ENCODE data around the gene HAND1.

Gene HAND1

GRCh38 chr5:154430961-154431630 is 46.9 kb downstream of the HAND1 start:
- no peaks in the 10 kb centered on the region for H3K27me3 Mint-ChIP-seq

DNA sequence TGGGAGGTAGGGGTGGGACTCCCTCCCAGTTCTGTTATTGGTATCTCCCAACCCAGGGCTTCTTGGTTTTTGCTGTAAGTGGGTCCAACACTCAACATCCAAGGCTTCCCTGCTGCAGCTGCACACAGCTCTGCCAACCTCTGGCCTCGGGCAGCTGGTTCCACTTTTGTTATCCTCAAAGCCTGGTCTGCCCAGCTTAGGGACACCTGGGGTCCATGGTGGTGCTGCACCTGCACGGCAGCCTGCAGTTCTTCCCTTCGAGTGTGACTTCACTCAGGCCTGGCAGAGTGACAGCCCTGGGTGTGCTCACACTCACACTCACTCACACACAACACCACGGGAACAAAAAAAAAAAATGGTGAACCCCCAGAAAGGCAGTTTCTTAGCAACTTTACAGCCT is 47.6 kb downstream of the HAND1 start:
- H3K27ac Mint-ChIP-seq: no peak overlapping the region
- no peaks in the 10 kb centered on the region for H3K9me3 Mint-ChIP-seq
- H3K27me3 Mint-ChIP-seq: no peaks in the 10 kb centered on the region
- H3K4me1 Mint-ChIP-seq: peaks cover 4% of the 10 kb centered on the region
- H3K36me3 Mint-ChIP-seq: peaks cover 8% of the 10 kb centered on the region
- no peak overlapping the region for H3K4me3 Mint-ChIP-seq

More at GRCh38 chr5:154430961-154431630, 46.9 kb downstream of the HAND1 start:
- Mint-ChIP-seq H3K36me3 (peaks cover 11% of the 10 kb centered on the region), H3K4me3 (no peak overlapping the region), H3K27ac (no peak overlapping the region), H3K9me3 (no peaks in the 10 kb centered on the region), H3K4me1 (peaks cover 4% of the 10 kb centered on the region)

DNA sequence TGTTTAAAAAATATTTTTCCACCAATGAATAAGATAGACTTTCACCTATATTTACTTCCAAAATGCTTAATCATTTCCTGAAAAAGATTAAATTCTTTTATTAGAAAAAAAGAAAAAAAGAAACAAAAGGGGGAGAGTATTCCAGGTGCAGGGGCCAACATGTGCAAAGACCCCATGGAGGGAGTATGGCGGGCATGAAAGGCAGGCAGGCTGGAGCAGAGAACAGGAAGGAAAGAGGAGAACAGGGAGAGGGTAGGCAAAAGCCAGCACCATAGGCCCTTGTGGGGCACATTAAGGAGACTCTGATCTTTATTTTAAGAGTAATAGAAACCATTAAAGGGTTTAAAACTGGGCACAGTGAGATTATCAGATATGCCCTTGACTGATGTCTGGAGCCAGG is 48.7 kb downstream of the HAND1 start:
- Mint-ChIP-seq H3K4me3 (no peak overlapping the region), H3K9me3 (peaks cover 1% of the 10 kb centered on the region), H3K4me1 (peaks cover 8% of the 10 kb centered on the region), H3K27ac (no peak overlapping the region), H3K36me3 (peaks cover 10% of the 10 kb centered on the region), H3K27me3 (no peaks in the 10 kb centered on the region)

DNA sequence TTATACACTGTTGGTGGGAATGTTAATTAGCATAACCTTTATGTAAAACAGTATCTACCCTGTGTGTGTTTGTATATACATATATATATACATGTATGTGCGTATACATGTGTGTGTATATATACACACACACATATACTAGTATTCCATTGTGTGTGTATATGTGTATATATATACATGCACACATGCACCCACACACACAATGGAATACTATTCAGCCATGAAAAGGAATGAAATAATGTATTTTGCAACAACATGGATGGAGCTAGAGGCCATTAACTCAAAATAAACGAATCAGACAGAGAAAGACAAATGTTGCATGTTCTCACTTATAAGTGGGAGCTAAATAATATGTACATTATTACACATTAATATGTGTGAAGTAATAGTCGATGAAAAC is 49.8 kb downstream of the HAND1 start:
- H3K27me3 Mint-ChIP-seq: no peaks in the 10 kb centered on the region
- H3K4me1 Mint-ChIP-seq: peaks cover 16% of the 10 kb centered on the region
- no peak overlapping the region for H3K27ac Mint-ChIP-seq
- peaks cover 6% of the 10 kb centered on the region for H3K9me3 Mint-ChIP-seq
- no peak overlapping the region for H3K4me3 Mint-ChIP-seq
- H3K36me3 Mint-ChIP-seq: peaks cover 15% of the 10 kb centered on the region
